Kidney (tissue), 14 donors: ENCODE results near the gene AP1G2. TPM values are rescaled to one million over a fixed set of nuclear protein-coding genes. Genes with fewer than 3 reads are reported as not detected.

Source experiments
- DNase-seq, 5 donors: peaks; one replicate each; pipeline ENCODE4 v3.0.0-alpha.2; 2013 to 2020
- FAIRE-seq: peaks from 2 replicates; lab custom pipeline; 2012; peaks lifted over from hg19 to GRCh38; lab: Jason Lieb, UNC
- H3K27ac ChIP-seq, 2 donors: one replicate each; pipeline ENCODE4 v1.7.0; 2013; ENCODE audit warnings: low read depth in 2 of 2, low read length in 2 of 2, inconsistent platforms in 1 of 2
- H3K27me3 ChIP-seq: one replicate; pipeline ENCODE4 v1.7.1; 2013; ENCODE audit warnings: low read length, inconsistent platforms; ENCODE audit not compliant: control insufficient read depth, insufficient read depth
- H3K36me3 ChIP-seq, 3 donors: one replicate each; pipeline versions ENCODE4 v1.7.0 to v1.7.1; 2013; ENCODE audit warnings: low read length in 3 of 3, control low read depth in 1 of 3, inconsistent platforms in 1 of 3; ENCODE audit not compliant: insufficient read depth in 3 of 3, control insufficient read depth in 2 of 3
- H3K4me1 ChIP-seq, 3 donors: one replicate each; pipeline versions ENCODE4 v1.7.0 to v1.7.1; 2013; ENCODE audit warnings: low read length in 3 of 3, inconsistent platforms in 1 of 3, low read depth in 1 of 3; ENCODE audit not compliant: control insufficient read depth in 2 of 3, insufficient read depth in 2 of 3
- H3K4me3 ChIP-seq, 3 donors: one replicate each; pipeline versions ENCODE4 v1.7.0 to v1.8.1; 2013; ENCODE audit warnings: low read length in 3 of 3, control low read depth in 1 of 3, inconsistent platforms in 1 of 3
- H3K9ac ChIP-seq, 3 donors: one replicate each; pipeline versions ENCODE4 v1.7.0 to v1.7.1; 2013; ENCODE audit warnings: low read length in 3 of 3, control low read depth in 1 of 3, inconsistent platforms in 1 of 3
- H3K9me3 ChIP-seq, 3 donors: one replicate each; pipeline versions ENCODE4 v1.7.0 to v1.7.1; 2013; ENCODE audit warnings: low read length in 3 of 3, control low read depth in 1 of 3, inconsistent platforms in 1 of 3; ENCODE audit not compliant: control insufficient read depth in 2 of 3, insufficient read depth in 1 of 3
- intact Hi-C: fragments of 100-400 bp; cut with DNase I; formaldehyde crosslinking; loops from one replicate; pipeline ENCODE4 v1.11.1; 2022
- polyA plus RNA-seq: library from polyadenylated mRNA; stranded (reverse); fragments of 350-450 nt; fragmentation: Illumina TruSeq; extraction: RNeasy Lipid Tissue Mini Kit (QIAGEN cat#74804); gene quantifications from one replicate; pipeline ENCODE4 v1.2.3, GENCODE V29; 2014; ENCODE audit warnings: low read depth, low replicate concordance; ENCODE audit not compliant: insufficient read depth
- total RNA-seq: library from RNA; stranded (reverse); fragmentation: NEBNext Ultra II Directional; extraction: Animal tissue kit (Norgen Biotek cat#: 25700); gene quantifications from one replicate; pipeline ENCODE4 v1.2.1, GENCODE V29; 2021
- TF ChIP-seq, protein P1 (sequence below): IDR thresholded peaks from 3 replicates; pipeline ENCODE4 v1.5.1; 2012; ENCODE audit warnings: mild to moderate bottlenecking, moderate library complexity, borderline replicate concordance; ENCODE audit not compliant: insufficient read depth; ENCODE audit errors: extremely low read depth
- donor health status: control.
- donor health status: control.
- donor health status: control.
- donor health status: control.
- donor health status: control.
- donor health status: DM: yes; HTN: yes; CAD: no.
- donor health status: Normal renal cell carcinoma (clear cell type).

AP1G2 gene
- total and polyA plus RNA-seq, 2 donors from 2014 or later, result 56.7 to 123 TPM

DNA sequence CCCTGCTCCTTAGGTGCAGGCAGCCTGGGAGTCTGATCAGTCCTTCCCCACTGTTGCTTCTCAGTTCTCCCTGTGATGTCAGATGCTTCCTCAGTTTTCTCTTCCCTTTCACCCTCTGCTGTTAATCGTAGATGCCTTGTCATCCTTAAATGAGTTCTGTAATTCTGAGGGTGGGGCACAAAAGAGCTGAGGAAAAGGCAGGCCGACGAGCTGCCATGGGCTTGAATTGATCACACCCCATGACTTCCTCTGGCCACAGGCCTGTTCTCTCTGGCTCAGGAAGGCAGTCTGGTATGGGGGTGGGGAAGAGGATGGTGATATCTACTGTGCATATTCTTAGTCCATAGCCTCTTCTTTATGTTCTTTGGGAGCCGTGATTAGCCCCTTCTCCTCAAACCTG, 5.2 kb upstream of the AP1G2 start:
- Histone ChIP-seq H3K4me3 (peak overlapping the region in 1 of 3 donors; percentile 29), H3K4me1 (peaks cover 0 to 15% (median 2%) of the 10 kb centered on the region in 3 donors), H3K27me3 (peaks cover 9% of the 10 kb centered on the region), H3K36me3 (no peaks in the 10 kb centered on the region), H3K27ac (peak overlapping the region in 1 of 2 donors; percentile 72), H3K9me3 (no peaks in the 10 kb centered on the region), H3K9ac (no peak overlapping the region)
- TF ChIP-seq, protein P1, sequence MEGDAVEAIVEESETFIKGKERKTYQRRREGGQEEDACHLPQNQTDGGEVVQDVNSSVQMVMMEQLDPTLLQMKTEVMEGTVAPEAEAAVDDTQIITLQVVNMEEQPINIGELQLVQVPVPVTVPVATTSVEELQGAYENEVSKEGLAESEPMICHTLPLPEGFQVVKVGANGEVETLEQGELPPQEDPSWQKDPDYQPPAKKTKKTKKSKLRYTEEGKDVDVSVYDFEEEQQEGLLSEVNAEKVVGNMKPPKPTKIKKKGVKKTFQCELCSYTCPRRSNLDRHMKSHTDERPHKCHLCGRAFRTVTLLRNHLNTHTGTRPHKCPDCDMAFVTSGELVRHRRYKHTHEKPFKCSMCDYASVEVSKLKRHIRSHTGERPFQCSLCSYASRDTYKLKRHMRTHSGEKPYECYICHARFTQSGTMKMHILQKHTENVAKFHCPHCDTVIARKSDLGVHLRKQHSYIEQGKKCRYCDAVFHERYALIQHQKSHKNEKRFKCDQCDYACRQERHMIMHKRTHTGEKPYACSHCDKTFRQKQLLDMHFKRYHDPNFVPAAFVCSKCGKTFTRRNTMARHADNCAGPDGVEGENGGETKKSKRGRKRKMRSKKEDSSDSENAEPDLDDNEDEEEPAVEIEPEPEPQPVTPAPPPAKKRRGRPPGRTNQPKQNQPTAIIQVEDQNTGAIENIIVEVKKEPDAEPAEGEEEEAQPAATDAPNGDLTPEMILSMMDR, result no peak
- FAIRE-seq (no peak), DNase-seq (no peak)
- intact Hi-C loops, result no loop called here

DNA sequence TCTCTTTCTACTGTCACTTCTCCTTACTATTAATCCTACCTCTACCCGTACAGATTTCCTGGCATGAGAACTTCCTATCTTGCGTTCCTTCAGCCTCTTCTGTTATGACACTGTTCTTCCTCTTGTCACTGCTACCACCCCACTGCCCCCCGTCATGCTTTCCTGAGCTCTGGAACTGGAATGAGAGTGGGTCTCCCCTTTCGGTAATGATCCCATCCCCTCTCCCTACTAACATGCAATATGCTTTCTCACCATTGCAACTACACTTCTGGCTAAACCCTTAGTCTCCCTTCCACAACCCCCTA, 4.9 kb upstream of the AP1G2 start:
- DNase-seq (no peak), FAIRE-seq (no peak)
- Histone ChIP-seq H3K9me3 (no peaks in the 10 kb centered on the region), H3K4me3 (peak overlapping the region in 1 of 3 donors; percentile 29), H3K4me1 (peaks cover 0 to 15% (median 2%) of the 10 kb centered on the region in 3 donors), H3K27me3 (peaks cover 9% of the 10 kb centered on the region), H3K9ac (no peak overlapping the region), H3K27ac (peak overlapping the region in 1 of 2 donors; percentile 72), H3K36me3 (no peaks in the 10 kb centered on the region)
- intact Hi-C loops, result no loop called here
- TF ChIP-seq, protein P1, result no peak

DNA sequence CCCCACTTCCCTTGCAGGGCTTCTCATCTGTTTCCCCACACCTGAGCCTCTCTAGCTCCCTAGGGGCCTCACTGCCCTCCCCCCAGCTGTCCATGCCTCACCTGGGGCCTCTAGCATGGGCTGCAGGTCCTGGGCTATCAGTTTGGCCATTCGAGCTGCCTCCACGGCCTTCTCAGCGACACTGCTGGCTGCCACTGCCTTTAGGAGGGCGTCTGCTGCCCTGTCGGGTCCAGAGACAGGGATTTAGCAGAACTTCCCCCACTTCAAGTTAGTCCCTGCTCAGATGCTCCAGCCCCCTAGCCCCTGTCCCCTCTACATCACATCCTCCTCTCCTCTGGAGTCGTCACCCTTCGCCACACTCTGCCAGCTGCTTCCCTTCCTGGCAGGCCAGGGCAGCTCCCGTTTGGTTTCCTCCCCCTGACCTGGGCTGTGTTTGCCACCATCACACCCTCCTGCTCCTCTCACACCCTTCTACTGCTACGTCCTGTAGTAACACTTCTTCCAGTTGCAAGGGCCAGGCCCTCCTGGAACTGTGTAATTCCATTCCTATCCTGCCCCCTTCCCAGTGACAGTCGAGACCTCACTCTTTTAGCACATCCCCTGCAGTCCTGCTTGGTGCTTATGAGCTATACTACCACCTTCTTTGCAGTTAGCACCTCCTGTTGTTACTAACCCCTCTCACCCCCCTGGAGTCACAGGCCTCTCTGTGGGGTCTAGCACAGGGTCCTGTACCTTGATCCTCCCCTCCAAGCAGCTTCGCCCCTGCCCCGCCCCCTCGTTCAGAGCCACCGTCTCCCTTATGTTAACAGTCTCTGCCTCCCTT, 4.3 kb upstream of the AP1G2 start:
- TF ChIP-seq, protein P1, result no peak
- Histone ChIP-seq H3K36me3 (no peaks in the 10 kb centered on the region), H3K9me3 (no peaks in the 10 kb centered on the region), H3K27me3 (peaks cover 9% of the 10 kb centered on the region), H3K27ac (peak overlapping the region in 1 of 2 donors; percentile 72), H3K9ac (no peak overlapping the region), H3K4me1 (peaks cover 0 to 15% (median 2%) of the 10 kb centered on the region in 3 donors), H3K4me3 (no peak overlapping the region)
- intact Hi-C loops, result no loop called here
- FAIRE-seq (no peak), DNase-seq (peak in 4 of 5 donors; percentile 48 to 60 (median 54))
